ENCODE measurements around the gene BMP4. TPM values are rescaled to one million over a fixed set of nuclear protein-coding genes. Genes with fewer than 3 reads are reported as not detected.

BMP4 gene
- total and polyA plus RNA-seq, 10 donors: 1.0 to 8.9 (median 3.9) TPM

- TF ChIP-seq CTCF (IDR thresholded peaks at IDR 0.05 in 8 of 11, conservative IDR thresholded peaks at IDR 0.05 in 3 of 11) (no peak), POLR2A (IDR thresholded peaks at IDR 0.05) (no peak), POLR2AphosphoS5 (IDR thresholded peaks at IDR 0.05) (no peak)
- H3K27ac ChIP-seq: no peak overlapping the region
- no peak for DNase-seq
- peaks cover 12 to 53% (median 43%) of the 10 kb centered on the region in 6 donors for H3K4me1 ChIP-seq
- peaks cover 0 to 4% (median 0%) of the 10 kb centered on the region in 6 donors for H3K36me3 ChIP-seq
- peak overlapping the region in 4 of 8 donors; percentile 44 to 71 (median 52) for H3K4me3 ChIP-seq
- no peaks in the 10 kb centered on the region for H3K9me3 ChIP-seq
- H3K27me3 ChIP-seq (replicated peaks in 1 of 7): peaks cover 0 to 99% (median 44%) of the 10 kb centered on the region in 7 donors
- WGBS, 5 donors: 62 to 82% (median 66%) methylated on average over 25 to 32 of the region's 32 CpGs
- intact Hi-C loops (cut with DNase I; ENCODE audit: low total_unique reads): no loop called here
Observed at GRCh38 chr14:53951627-53952303, 4.9 kb downstream of the BMP4 start.

GRCh38 chr14:53951243-53951626 lies 5.4 kb downstream of the BMP4 start:
- Histone ChIP-seq H3K27me3 (replicated peaks in 1 of 7) (peaks cover 0 to 99% (median 44%) of the 10 kb centered on the region in 7 donors), H3K27ac (no peak overlapping the region), H3K4me3 (no peak overlapping the region), H3K36me3 (peaks cover 0 to 4% (median 0%) of the 10 kb centered on the region in 6 donors), H3K9me3 (no peaks in the 10 kb centered on the region), H3K4me1 (peaks cover 12 to 50% (median 38%) of the 10 kb centered on the region in 6 donors)
- WGBS, 5 donors: 72 to 81% (median 76%) methylated on average over 6 of the region's 6 CpGs
- intact Hi-C loops (cut with DNase I; ENCODE audit: low total_unique reads): no loop called here
- DNase-seq: no peak
- TF ChIP-seq POLR2A (IDR thresholded peaks at IDR 0.05): no peak
- TF ChIP-seq CTCF (IDR thresholded peaks at IDR 0.05 in 8 of 11, conservative IDR thresholded peaks at IDR 0.05 in 3 of 11): no peak
- TF ChIP-seq POLR2AphosphoS5 (IDR thresholded peaks at IDR 0.05): no peak

GRCh38 chr14:53950031-53950793 lies 6.4 kb downstream of the BMP4 start:
- H3K4me3 ChIP-seq: no peak overlapping the region
- H3K27ac ChIP-seq: no peak overlapping the region
- intact Hi-C loops (cut with DNase I; ENCODE audit: low total_unique reads): no loop called here
- H3K9me3 ChIP-seq: no peaks in the 10 kb centered on the region
- 88 to 94% (median 92%) methylated on average over 23 to 24 of the region's 24 CpGs for WGBS, 5 donors
- H3K4me1 ChIP-seq: peaks cover 9 to 39% (median 28%) of the 10 kb centered on the region in 6 donors
- peaks cover 0 to 99% (median 37%) of the 10 kb centered on the region in 7 donors for H3K27me3 ChIP-seq (replicated peaks in 1 of 7)
- no peak for TF ChIP-seq POLR2AphosphoS5 (IDR thresholded peaks at IDR 0.05)
- no peak for TF ChIP-seq CTCF (IDR thresholded peaks at IDR 0.05 in 8 of 11, conservative IDR thresholded peaks at IDR 0.05 in 3 of 11)
- TF ChIP-seq POLR2A (IDR thresholded peaks at IDR 0.05): no peak
- DNase-seq: peak; percentile 70
- peaks cover 0 to 4% (median 0%) of the 10 kb centered on the region in 6 donors for H3K36me3 ChIP-seq

GRCh38 chr14:53949201-53949600 lies 7.4 kb downstream of the BMP4 start:
- H3K27me3 ChIP-seq (replicated peaks in 1 of 7): peaks cover 0 to 99% (median 28%) of the 10 kb centered on the region in 7 donors
- no peak overlapping the region for H3K4me3 ChIP-seq
- TF ChIP-seq CTCF (IDR thresholded peaks at IDR 0.05 in 8 of 11, conservative IDR thresholded peaks at IDR 0.05 in 3 of 11): no peak
- TF ChIP-seq POLR2A (IDR thresholded peaks at IDR 0.05): no peak
- no peak for TF ChIP-seq POLR2AphosphoS5 (IDR thresholded peaks at IDR 0.05)
- DNase-seq: no peak
- H3K36me3 ChIP-seq: peaks cover 0 to 4% (median 0%) of the 10 kb centered on the region in 6 donors
- peaks cover 2 to 29% (median 18%) of the 10 kb centered on the region in 6 donors for H3K4me1 ChIP-seq
- intact Hi-C loops (cut with DNase I; ENCODE audit: low total_unique reads): no loop called here
- H3K27ac ChIP-seq: no peak overlapping the region
- 78 to 100% (median 91%) methylated on average over 1 of the region's 1 CpG for WGBS, 5 donors
- H3K9me3 ChIP-seq: no peaks in the 10 kb centered on the region
